ENCODE measurements around the gene FSTL5. TPM values are rescaled to one million over a fixed set of nuclear protein-coding genes. Genes with fewer than 3 reads are reported as not detected.

Gene FSTL5
- total and polyA plus RNA-seq, 2 experiments from 2014 or later: not detected

- no peak overlapping the region for H3K4me3 ChIP-seq
- DNase-seq: no peak
- H3K9me2 ChIP-seq (ENCODE audit: insufficient read depth): no peaks in the 10 kb centered on the region
- no peaks in the 10 kb centered on the region for H3K27me3 ChIP-seq (replicated peaks; ENCODE audit: insufficient read depth)
- TF ChIP-seq EZH2 (IDR thresholded peaks at IDR 0.05; ENCODE audit: insufficient read depth, poor library complexity, severe bottlenecking) (no peak), EZH2phosphoT487 (IDR thresholded peaks at IDR 0.05; ENCODE audit: insufficient read depth, low read depth) (no peak)
- H2AFZ ChIP-seq: no peak overlapping the region
- in situ Hi-C loops (cut with MboI): no loop called here
- no peaks in the 10 kb centered on the region for H3F3A ChIP-seq (ENCODE audit: insufficient read depth)
- H3K4me2 ChIP-seq (ENCODE audit: unreplicated experiment): no peak overlapping the region
- no peak overlapping the region for H3K27ac ChIP-seq
- no peaks in the 10 kb centered on the region for H4K20me1 ChIP-seq (ENCODE audit: insufficient read depth)
- no peak overlapping the region for H3K9ac ChIP-seq
- H3K4me1 ChIP-seq (ENCODE audit: insufficient read depth): no peaks in the 10 kb centered on the region
- H3K36me3 ChIP-seq (ENCODE audit: low read depth): no peaks in the 10 kb centered on the region
- H3K79me2 ChIP-seq (ENCODE audit: insufficient read depth): no peaks in the 10 kb centered on the region
- no peaks in the 10 kb centered on the region for H3K9me3 ChIP-seq (ENCODE audit: low read depth)
Measured at GRCh38 chr4:161583549-161583948, 580.3 kb downstream of the FSTL5 start.

- no peaks in the 10 kb centered on the region for H3K9me2 ChIP-seq (ENCODE audit: insufficient read depth)
- H3K4me3 ChIP-seq: no peak overlapping the region
- H3K79me2 ChIP-seq (ENCODE audit: insufficient read depth): no peaks in the 10 kb centered on the region
- no peaks in the 10 kb centered on the region for H3K9me3 ChIP-seq (ENCODE audit: low read depth)
- H3K27me3 ChIP-seq (replicated peaks; ENCODE audit: insufficient read depth): no peaks in the 10 kb centered on the region
- WGBS, 2 experiments (ENCODE audit: low coverage in 1 of 2, low lambda C conversion rate in 2 of 2, missing lambda C conversion rate in 2 of 2): 24 to 27% methylated on average over 7 of the region's 7 CpGs
- no peak overlapping the region for H3K9ac ChIP-seq
- in situ Hi-C loops (cut with MboI): no loop called here
- TF ChIP-seq EZH2phosphoT487 (IDR thresholded peaks at IDR 0.05; ENCODE audit: insufficient read depth, low read depth) (no peak), EZH2 (IDR thresholded peaks at IDR 0.05; ENCODE audit: insufficient read depth, poor library complexity, severe bottlenecking) (no peak)
- peak; percentile 1 for DNase-seq
- no peaks in the 10 kb centered on the region for H3F3A ChIP-seq (ENCODE audit: insufficient read depth)
- peaks cover 4% of the 10 kb centered on the region; the same call in 1 of the 2 replicates for H3K4me1 ChIP-seq (ENCODE audit: insufficient read depth)
- H3K4me2 ChIP-seq (ENCODE audit: unreplicated experiment): no peak overlapping the region
- no peak overlapping the region for H3K27ac ChIP-seq
- H2AFZ ChIP-seq: no peak overlapping the region
- no peaks in the 10 kb centered on the region for H4K20me1 ChIP-seq (ENCODE audit: insufficient read depth)
- H3K36me3 ChIP-seq (ENCODE audit: low read depth): no peaks in the 10 kb centered on the region
Measured at GRCh38 chr4:161581262-161582230, 582.3 kb downstream of the FSTL5 start.

GRCh38 chr4:161577579-161578301 lies 586.1 kb downstream of the FSTL5 start:
- WGBS, 2 experiments (ENCODE audit: low coverage in 1 of 2, low lambda C conversion rate in 2 of 2, missing lambda C conversion rate in 2 of 2): 12 to 15% methylated on average over 6 of the region's 6 CpGs
- Histone ChIP-seq H2AFZ (no peak overlapping the region), H3K27me3 (replicated peaks; ENCODE audit: insufficient read depth) (no peaks in the 10 kb centered on the region), H3K36me3 (ENCODE audit: low read depth) (no peaks in the 10 kb centered on the region), H3K4me1 (ENCODE audit: insufficient read depth) (peaks cover 4% of the 10 kb centered on the region; the same call in 1 of the 2 replicates), H3F3A (ENCODE audit: insufficient read depth) (no peaks in the 10 kb centered on the region), H3K9ac (no peak overlapping the region), H3K79me2 (ENCODE audit: insufficient read depth) (no peaks in the 10 kb centered on the region), H3K9me2 (ENCODE audit: insufficient read depth) (no peaks in the 10 kb centered on the region), H3K27ac (no peak overlapping the region), H4K20me1 (ENCODE audit: insufficient read depth) (no peaks in the 10 kb centered on the region), H3K4me3 (no peak overlapping the region), H3K9me3 (ENCODE audit: low read depth) (no peaks in the 10 kb centered on the region), H3K4me2 (ENCODE audit: unreplicated experiment) (peak overlapping the region; percentile 7)
- in situ Hi-C loops (cut with MboI): no loop called here
- TF ChIP-seq EZH2 (IDR thresholded peaks at IDR 0.05; ENCODE audit: insufficient read depth, poor library complexity, severe bottlenecking) (no peak), EZH2phosphoT487 (IDR thresholded peaks at IDR 0.05; ENCODE audit: insufficient read depth, low read depth) (no peak)
- peak; percentile 3 for DNase-seq

GRCh38 chr4:161573836-161574235 lies 590.0 kb downstream of the FSTL5 start:
- Histone ChIP-seq H3K4me1 (ENCODE audit: insufficient read depth) (peaks cover 4% of the 10 kb centered on the region; the same call in 1 of the 2 replicates), H2AFZ (no peak overlapping the region), H3K9me3 (ENCODE audit: low read depth) (no peaks in the 10 kb centered on the region), H3K27me3 (replicated peaks; ENCODE audit: insufficient read depth) (no peaks in the 10 kb centered on the region), H3K79me2 (ENCODE audit: insufficient read depth) (no peaks in the 10 kb centered on the region), H3F3A (ENCODE audit: insufficient read depth) (no peaks in the 10 kb centered on the region), H3K9ac (no peak overlapping the region), H3K9me2 (ENCODE audit: insufficient read depth) (no peaks in the 10 kb centered on the region), H3K4me3 (no peak overlapping the region), H3K27ac (no peak overlapping the region), H4K20me1 (ENCODE audit: insufficient read depth) (no peaks in the 10 kb centered on the region), H3K4me2 (ENCODE audit: unreplicated experiment) (no peak overlapping the region), H3K36me3 (ENCODE audit: low read depth) (no peaks in the 10 kb centered on the region)
- in situ Hi-C loops (cut with MboI): no loop called here
- no peak for DNase-seq
- TF ChIP-seq EZH2 (IDR thresholded peaks at IDR 0.05; ENCODE audit: insufficient read depth, poor library complexity, severe bottlenecking): no peak
- TF ChIP-seq EZH2phosphoT487 (IDR thresholded peaks at IDR 0.05; ENCODE audit: insufficient read depth, low read depth): no peak
- 49 to 62% methylated on average over 2 of the region's 2 CpGs for WGBS, 2 experiments (ENCODE audit: low coverage in 1 of 2, low lambda C conversion rate in 2 of 2, missing lambda C conversion rate in 2 of 2)

Measured in GM23248 (cell line).